ENCODE measurements around the gene LTK.

DNA sequence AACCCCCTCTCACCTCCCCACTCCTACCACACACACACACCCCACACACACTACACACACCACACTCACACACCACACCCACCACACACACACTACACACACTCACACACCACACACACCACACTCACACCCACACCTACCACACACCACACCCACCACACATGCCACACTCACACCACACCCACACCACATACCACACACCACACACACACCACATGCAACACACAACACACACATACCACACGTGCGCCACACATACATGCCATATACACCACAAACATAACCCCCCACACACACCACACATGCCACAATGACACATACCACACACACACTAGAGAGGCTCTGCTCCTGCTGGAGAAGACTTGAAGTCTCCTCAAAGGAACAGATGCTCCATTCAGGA is 25.8 kb downstream of the LTK start:
- TF ChIP-seq, protein P1, sequence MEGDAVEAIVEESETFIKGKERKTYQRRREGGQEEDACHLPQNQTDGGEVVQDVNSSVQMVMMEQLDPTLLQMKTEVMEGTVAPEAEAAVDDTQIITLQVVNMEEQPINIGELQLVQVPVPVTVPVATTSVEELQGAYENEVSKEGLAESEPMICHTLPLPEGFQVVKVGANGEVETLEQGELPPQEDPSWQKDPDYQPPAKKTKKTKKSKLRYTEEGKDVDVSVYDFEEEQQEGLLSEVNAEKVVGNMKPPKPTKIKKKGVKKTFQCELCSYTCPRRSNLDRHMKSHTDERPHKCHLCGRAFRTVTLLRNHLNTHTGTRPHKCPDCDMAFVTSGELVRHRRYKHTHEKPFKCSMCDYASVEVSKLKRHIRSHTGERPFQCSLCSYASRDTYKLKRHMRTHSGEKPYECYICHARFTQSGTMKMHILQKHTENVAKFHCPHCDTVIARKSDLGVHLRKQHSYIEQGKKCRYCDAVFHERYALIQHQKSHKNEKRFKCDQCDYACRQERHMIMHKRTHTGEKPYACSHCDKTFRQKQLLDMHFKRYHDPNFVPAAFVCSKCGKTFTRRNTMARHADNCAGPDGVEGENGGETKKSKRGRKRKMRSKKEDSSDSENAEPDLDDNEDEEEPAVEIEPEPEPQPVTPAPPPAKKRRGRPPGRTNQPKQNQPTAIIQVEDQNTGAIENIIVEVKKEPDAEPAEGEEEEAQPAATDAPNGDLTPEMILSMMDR (IDR thresholded peaks at IDR 0.05): no peak
- TF ChIP-seq POLR2A (IDR thresholded peaks at IDR 0.05): no peak
